Right lobe of liver (tissue), 4 donors: Measurements from ENCODE around the gene TCF25.

ENCODE experiments used
- POLR2A ChIP-seq: fragments of 450-650 bp; IDR thresholded peaks from one replicate; pipeline ENCODE4 v1.6.1; 2017; ENCODE audit warnings: antibody characterized with exemption, mild to moderate bottlenecking
- TF ChIP-seq, protein P1 (sequence below), 4 donors: fragments of 200-600 bp in 3 of 4; fragments of 450-650 bp in 1 of 4; IDR thresholded peaks; one replicate each; pipeline versions ENCODE4 v1.5.1 to v1.8.0; 2016 to 2022; ENCODE audit warnings: antibody characterized with exemption in 4 of 4, mild to moderate bottlenecking in 2 of 4
- donor health status: DM: no; HTN: no; CAD: no.
- donor health status: DM: no; HTN: no; CAD: no.
- donor health status: DM: no; HTN: yes; CAD: no.

GRCh38 chr16:89958596-89958995, 85.2 kb downstream of the TCF25 start:
- TF ChIP-seq, protein P1, sequence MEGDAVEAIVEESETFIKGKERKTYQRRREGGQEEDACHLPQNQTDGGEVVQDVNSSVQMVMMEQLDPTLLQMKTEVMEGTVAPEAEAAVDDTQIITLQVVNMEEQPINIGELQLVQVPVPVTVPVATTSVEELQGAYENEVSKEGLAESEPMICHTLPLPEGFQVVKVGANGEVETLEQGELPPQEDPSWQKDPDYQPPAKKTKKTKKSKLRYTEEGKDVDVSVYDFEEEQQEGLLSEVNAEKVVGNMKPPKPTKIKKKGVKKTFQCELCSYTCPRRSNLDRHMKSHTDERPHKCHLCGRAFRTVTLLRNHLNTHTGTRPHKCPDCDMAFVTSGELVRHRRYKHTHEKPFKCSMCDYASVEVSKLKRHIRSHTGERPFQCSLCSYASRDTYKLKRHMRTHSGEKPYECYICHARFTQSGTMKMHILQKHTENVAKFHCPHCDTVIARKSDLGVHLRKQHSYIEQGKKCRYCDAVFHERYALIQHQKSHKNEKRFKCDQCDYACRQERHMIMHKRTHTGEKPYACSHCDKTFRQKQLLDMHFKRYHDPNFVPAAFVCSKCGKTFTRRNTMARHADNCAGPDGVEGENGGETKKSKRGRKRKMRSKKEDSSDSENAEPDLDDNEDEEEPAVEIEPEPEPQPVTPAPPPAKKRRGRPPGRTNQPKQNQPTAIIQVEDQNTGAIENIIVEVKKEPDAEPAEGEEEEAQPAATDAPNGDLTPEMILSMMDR (IDR thresholded peaks at IDR 0.05) = no peak
- TF ChIP-seq POLR2A = no peak
